Keratinocyte (primary cell): ENCODE data around the gene CFL1. TPM values are rescaled to one million over a fixed set of nuclear protein-coding genes. Genes with fewer than 3 reads are reported as not detected.

ENCODE experiments used
- DNase-seq: peaks from one replicate; pipeline ENCODE4 v3.0.0-alpha.2; 2011; ENCODE audit warnings: low read depth, missing footprints, low spot score
- FAIRE-seq: peaks from 2 replicates; lab custom pipeline; 2011; peaks lifted over from hg19 to GRCh38; lab: Jason Lieb, UNC
- H2AFZ ChIP-seq: 2 replicates; pipeline ENCODE4 v1.6.0; 2012; ENCODE audit warnings: low read length, control low read depth, inconsistent platforms; ENCODE audit not compliant: control insufficient read depth
- H3K27ac ChIP-seq: 2 replicates; pipeline ENCODE4 v1.5.1; 2011; ENCODE audit warnings: low read length; ENCODE audit not compliant: control insufficient read depth, insufficient read depth
- H3K27me3 ChIP-seq: 3 replicates; pipeline ENCODE4 v1.6.0; 2011; ENCODE audit warnings: low read length; ENCODE audit not compliant: control insufficient read depth, insufficient read depth; ENCODE audit errors: extremely low read depth
- H3K36me3 ChIP-seq, 2 experiments: 2 replicates in 1 of 2; 3 replicates in 1 of 2; pipeline ENCODE4 v1.5.1; 2011; ENCODE audit warnings: low read length in 2 of 2, mild to moderate bottlenecking in 1 of 2; ENCODE audit not compliant: control insufficient read depth in 2 of 2, insufficient read depth in 2 of 2; ENCODE audit errors: extremely low read depth in 1 of 2
- H3K4me1 ChIP-seq: 3 replicates; pipeline ENCODE4 v1.5.1; 2011; ENCODE audit warnings: low read length; ENCODE audit not compliant: control insufficient read depth, insufficient read depth; ENCODE audit errors: extremely low read depth
- H3K4me2 ChIP-seq: 3 replicates; pipeline ENCODE4 v1.6.0; 2011; ENCODE audit warnings: low read depth, low read length; ENCODE audit not compliant: control insufficient read depth, insufficient read depth; ENCODE audit errors: extremely low read depth
- H3K4me3 ChIP-seq, 3 experiments: fragments of 200-600 bp in 1 of 3; sonication (generic) in 1 of 3; 2 replicates in 2 of 3; 3 replicates in 1 of 3; pipeline ENCODE4 v1.5.1; 2011 to 2016; ENCODE audit warnings: low read length in 3 of 3, mild to moderate bottlenecking in 3 of 3, control low read depth in 2 of 3, inconsistent platforms in 1 of 3, low read depth in 1 of 3, mixed read lengths in 1 of 3, mixed run types in 1 of 3, moderate library complexity in 1 of 3; ENCODE audit not compliant: control insufficient read depth in 2 of 3, insufficient read depth in 2 of 3; ENCODE audit errors: extremely low read depth in 1 of 3
- H3K79me2 ChIP-seq: 2 replicates; pipeline ENCODE4 v1.6.0; 2012; ENCODE audit warnings: low read length; ENCODE audit not compliant: control insufficient read depth, insufficient read depth
- H3K9ac ChIP-seq: 3 replicates; pipeline ENCODE4 v1.6.0; 2011; ENCODE audit warnings: low read length; ENCODE audit not compliant: control insufficient read depth, insufficient read depth; ENCODE audit errors: extremely low read depth
- H3K9me1 ChIP-seq: 3 replicates; pipeline ENCODE4 v1.6.0; 2011; ENCODE audit warnings: low read length; ENCODE audit not compliant: control insufficient read depth, insufficient read depth; ENCODE audit errors: extremely low read depth
- H3K9me3 ChIP-seq: 2 replicates; pipeline ENCODE4 v1.5.1; 2012; ENCODE audit warnings: low read depth, low read length; ENCODE audit not compliant: control insufficient read depth
- H4K20me1 ChIP-seq: 3 replicates; pipeline ENCODE4 v1.6.0; 2011; ENCODE audit warnings: low read length; ENCODE audit not compliant: control insufficient read depth, insufficient read depth; ENCODE audit errors: extremely low read depth
- EZH2 ChIP-seq: IDR thresholded peaks from one replicate; pipeline ENCODE4 v1.6.1; 2012; ENCODE audit warnings: inconsistent platforms, mild to moderate bottlenecking, low read length, moderate library complexity
- dilution Hi-C: fragments of 300-500 bp; cut with MboI; formaldehyde crosslinking; loops from one replicate; pipeline ENCODE4 v1.7.0; 2020; ENCODE audit warnings: low sequenced_read_pairs; ENCODE audit not compliant: extremely low pct_ligation_motif_present
- polyA plus RNA-seq, 5 experiments: library from polyadenylated mRNA; depleted of rRNA in 3 of 5; stranded (reverse) in 3 of 5; stranded (forward) in 1 of 5; unstranded in 1 of 5; fragments of >200 nt; gene quantifications; 1 replicate in 1 of 5; 2 replicates in 3 of 5; 3 replicates in 1 of 5; pipeline versions ENCODE4 v1.2.1 to v1.2.3, GENCODE V29; 2011 to 2012; ENCODE audit warnings: missing spikeins in 2 of 5, low read depth in 1 of 5, low replicate concordance in 1 of 5
- TF ChIP-seq, protein P1 (sequence below), 3 experiments: IDR thresholded peaks in 1 of 3; conservative IDR thresholded peaks in 1 of 3; optimal IDR thresholded peaks in 1 of 3; 2 replicates in 2 of 3; 3 replicates in 1 of 3; pipeline versions ENCODE3 to v1.5.1; 2011; ENCODE audit warnings: low read length in 3 of 3, mild to moderate bottlenecking in 3 of 3, moderate library complexity in 2 of 3, control low read depth in 1 of 3, inconsistent platforms in 1 of 3; ENCODE audit not compliant: insufficient read depth in 2 of 3; ENCODE audit errors: extremely low read depth in 1 of 3

CFL1 gene
- polyA plus RNA-seq, 1 donor (not counting 4 experiments of a cell fraction or from before 2014, with no cell fraction given): 1,236 TPM

DNA sequence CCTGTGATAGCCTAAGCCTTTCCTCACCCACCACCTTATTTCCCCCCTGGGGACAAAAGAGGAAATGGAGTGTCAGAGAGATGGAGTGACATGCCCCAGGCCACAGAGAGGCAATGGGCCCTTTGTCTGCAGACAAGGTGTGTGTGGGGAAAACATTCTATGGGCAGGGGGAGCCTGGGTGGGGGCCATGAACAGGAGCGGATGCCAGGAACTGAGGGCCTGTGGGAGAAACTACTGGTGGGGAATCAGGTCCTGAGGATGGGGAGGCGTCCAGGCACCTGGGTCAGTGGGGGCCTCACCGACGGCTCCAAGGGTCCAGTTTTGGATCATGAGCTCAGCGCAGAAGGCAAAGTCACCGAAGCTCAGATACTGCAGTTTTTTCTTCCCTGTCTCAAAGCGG is 27.3 kb upstream of the CFL1 start:
- H3K27me3 ChIP-seq: no peaks in the 10 kb centered on the region
- peaks cover 17% of the 10 kb centered on the region for H3K79me2 ChIP-seq
- dilution Hi-C loops: no loop called here
- H3K9me3 ChIP-seq: no peaks in the 10 kb centered on the region
- no peak overlapping the region for H3K9ac ChIP-seq
- H2AFZ ChIP-seq: no peak overlapping the region
- peaks cover 31 to 46% of the 10 kb centered on the region in 2 experiments for H3K36me3 ChIP-seq
- DNase-seq: no peak
- H4K20me1 ChIP-seq: no peaks in the 10 kb centered on the region
- no peak overlapping the region for H3K4me3 ChIP-seq
- no peak overlapping the region for H3K27ac ChIP-seq
- TF ChIP-seq, protein P1, sequence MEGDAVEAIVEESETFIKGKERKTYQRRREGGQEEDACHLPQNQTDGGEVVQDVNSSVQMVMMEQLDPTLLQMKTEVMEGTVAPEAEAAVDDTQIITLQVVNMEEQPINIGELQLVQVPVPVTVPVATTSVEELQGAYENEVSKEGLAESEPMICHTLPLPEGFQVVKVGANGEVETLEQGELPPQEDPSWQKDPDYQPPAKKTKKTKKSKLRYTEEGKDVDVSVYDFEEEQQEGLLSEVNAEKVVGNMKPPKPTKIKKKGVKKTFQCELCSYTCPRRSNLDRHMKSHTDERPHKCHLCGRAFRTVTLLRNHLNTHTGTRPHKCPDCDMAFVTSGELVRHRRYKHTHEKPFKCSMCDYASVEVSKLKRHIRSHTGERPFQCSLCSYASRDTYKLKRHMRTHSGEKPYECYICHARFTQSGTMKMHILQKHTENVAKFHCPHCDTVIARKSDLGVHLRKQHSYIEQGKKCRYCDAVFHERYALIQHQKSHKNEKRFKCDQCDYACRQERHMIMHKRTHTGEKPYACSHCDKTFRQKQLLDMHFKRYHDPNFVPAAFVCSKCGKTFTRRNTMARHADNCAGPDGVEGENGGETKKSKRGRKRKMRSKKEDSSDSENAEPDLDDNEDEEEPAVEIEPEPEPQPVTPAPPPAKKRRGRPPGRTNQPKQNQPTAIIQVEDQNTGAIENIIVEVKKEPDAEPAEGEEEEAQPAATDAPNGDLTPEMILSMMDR (optimal IDR thresholded peaks at IDR 0.05 in 1 of 3, IDR thresholded peaks at IDR 0.05 in 1 of 3, conservative IDR thresholded peaks at IDR 0.05 in 1 of 3; ENCODE audit: extremely low read depth in 1 of 3, insufficient read depth in 2 of 3, low read length in 3 of 3): no peak
- no peak for TF ChIP-seq EZH2
- H3K4me1 ChIP-seq: peaks cover 24% of the 10 kb centered on the region
- no peak for FAIRE-seq
- H3K9me1 ChIP-seq: no peaks in the 10 kb centered on the region
- no peak overlapping the region for H3K4me2 ChIP-seq

DNA sequence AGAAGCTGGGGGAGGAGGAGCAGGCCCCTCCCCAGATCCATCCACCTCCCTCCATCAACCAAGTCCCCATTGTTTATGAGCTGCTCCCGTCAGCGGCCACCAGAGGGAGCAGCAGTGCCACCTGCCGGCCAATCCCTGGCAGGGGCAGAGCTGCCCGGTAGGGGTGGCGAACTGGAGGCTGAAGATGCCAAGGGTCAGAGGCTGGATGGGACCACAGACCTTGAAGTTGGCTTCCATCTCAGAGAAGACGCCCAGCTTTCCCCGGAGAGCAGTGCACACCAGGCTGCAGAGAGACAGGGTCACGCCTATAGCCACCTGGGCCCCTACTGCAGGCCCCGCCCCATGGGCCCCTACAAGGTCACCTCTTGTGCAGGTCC is 26.7 kb upstream of the CFL1 start:
- peaks cover 17% of the 10 kb centered on the region for H3K79me2 ChIP-seq
- no peaks in the 10 kb centered on the region for H3K9me1 ChIP-seq
- peaks cover 18% of the 10 kb centered on the region for H3K4me1 ChIP-seq
- no peak overlapping the region for H3K27ac ChIP-seq
- H2AFZ ChIP-seq: no peak overlapping the region
- no peaks in the 10 kb centered on the region for H3K27me3 ChIP-seq
- no peak overlapping the region for H3K4me3 ChIP-seq
- H3K9me3 ChIP-seq: no peaks in the 10 kb centered on the region
- TF ChIP-seq, protein P1 (optimal IDR thresholded peaks at IDR 0.05 in 1 of 3, IDR thresholded peaks at IDR 0.05 in 1 of 3, conservative IDR thresholded peaks at IDR 0.05 in 1 of 3; ENCODE audit: extremely low read depth in 1 of 3, insufficient read depth in 2 of 3, low read length in 3 of 3): peak; percentile 99 to 100 (median 99)
- no peak for TF ChIP-seq EZH2
- H4K20me1 ChIP-seq: no peaks in the 10 kb centered on the region
- dilution Hi-C loops: no loop called here
- H3K9ac ChIP-seq: no peak overlapping the region
- DNase-seq (no peak), FAIRE-seq (no peak)
- H3K36me3 ChIP-seq: peaks cover 31 to 46% of the 10 kb centered on the region in 2 experiments
- H3K4me2 ChIP-seq: no peak overlapping the region
